ENCODE measurements around the gene YBEY.
"Not testable (repeated sequence)": the region's sequence is repeated elsewhere in the genome, so short reads cannot be mapped to it uniquely, and the experiment has no call there.

Gene YBEY

GRCh38 chr21:46285761-46286647, at the start of gene YBEY:
TSS of gene YBEY (plus strand) at chr21:46286342. CDS start at chr21:46286914, 572 bp downstream.
- peak; percentile 84 for DNase-seq

- no peak for DNase-seq
Measured at GRCh38 chr21:46237474-46237873, 48.7 kb upstream of the YBEY start.

GRCh38 chr21:46239817-46240325, 46.3 kb upstream of the YBEY start:
- DNase-seq = no peak

- DNase-seq = not testable (repeated sequence)
Measured at GRCh38 chr21:46241577-46241976, 44.6 kb upstream of the YBEY start.

- DNase-seq = no peak
Measured at GRCh38 chr21:46243325-46243724, 42.8 kb upstream of the YBEY start.

- DNase-seq = no peak
Measured at GRCh38 chr21:46243960-46244361, 42.2 kb upstream of the YBEY start.

GRCh38 chr21:46244602-46245001, 41.5 kb upstream of the YBEY start:
- DNase-seq = no peak

- DNase-seq = no peak
Measured at GRCh38 chr21:46245213-46245915, 40.8 kb upstream of the YBEY start.

- DNase-seq = no peak
Measured at GRCh38 chr21:46246345-46246744, 39.8 kb upstream of the YBEY start.

GRCh38 chr21:46247699-46248421, 38.3 kb upstream of the YBEY start:
- DNase-seq = no peak

GRCh38 chr21:46248422-46248782, 37.7 kb upstream of the YBEY start:
- no peak for DNase-seq

- DNase-seq = no peak
Measured at GRCh38 chr21:46248827-46249226, 37.3 kb upstream of the YBEY start.

- DNase-seq = no peak
Measured at GRCh38 chr21:46250146-46250725, 35.9 kb upstream of the YBEY start.

- DNase-seq = no peak
Measured at GRCh38 chr21:46252840-46253239, 33.3 kb upstream of the YBEY start.

GRCh38 chr21:46253610-46254124, 32.5 kb upstream of the YBEY start:
- DNase-seq = no peak

- no peak for DNase-seq
Measured at GRCh38 chr21:46254208-46254975, 31.8 kb upstream of the YBEY start.

GRCh38 chr21:46255166-46255565, 31.0 kb upstream of the YBEY start:
- no peak for DNase-seq

- no peak for DNase-seq
Measured at GRCh38 chr21:46255758-46256337, 30.3 kb upstream of the YBEY start.

- no peak for DNase-seq
Measured at GRCh38 chr21:46256501-46256994, 29.6 kb upstream of the YBEY start.

GRCh38 chr21:46264046-46264689, 22.0 kb upstream of the YBEY start:
- no peak for DNase-seq

- no peak for DNase-seq
Measured at GRCh38 chr21:46264690-46265144, 21.4 kb upstream of the YBEY start.
